Measurements from ENCODE around the gene HOOK2. TPM values are rescaled to one million over a fixed set of nuclear protein-coding genes. Genes with fewer than 3 reads are reported as not detected.
A peak's percentile ranks its signal among the peaks of the same experiment; 100 is the strongest.

Gene HOOK2
- total RNA-seq, 2 donors from 2014 or later = 54.8 to 72.0 TPM

DNA sequence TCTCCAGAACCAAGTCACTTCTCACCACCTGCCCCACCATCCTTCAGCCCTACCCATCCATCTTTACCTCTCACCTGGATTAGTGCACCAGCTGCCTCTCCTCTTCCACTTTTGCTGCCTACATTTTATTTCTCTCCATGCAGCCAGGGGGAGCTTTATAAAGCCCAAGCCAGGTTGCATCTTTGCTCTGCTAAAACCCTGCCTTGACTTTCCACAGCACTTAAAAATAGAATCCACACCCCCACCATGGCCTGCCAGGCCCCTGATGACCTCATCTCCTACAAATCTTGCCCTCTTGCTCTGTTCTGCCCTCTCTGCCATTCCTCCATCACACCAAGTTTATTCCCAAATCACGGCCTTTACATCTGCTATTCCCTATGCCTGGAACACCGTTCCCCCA is 1.8 kb downstream of the HOOK2 start:
- Histone ChIP-seq H3K4me3 (no peak overlapping the region), H3K4me1 (peaks cover 4% of the 10 kb centered on the region), H3K27me3 (no peaks in the 10 kb centered on the region), H3K9ac (ENCODE audit: low read depth in 2 of 2, low read length in 2 of 2) (peak overlapping the region in 1 of 2 donors; percentile 5), H3K27ac (no peak overlapping the region), H3K36me3 (no peaks in the 10 kb centered on the region), H3K9me3 (no peaks in the 10 kb centered on the region)
- TF ChIP-seq, protein P1, sequence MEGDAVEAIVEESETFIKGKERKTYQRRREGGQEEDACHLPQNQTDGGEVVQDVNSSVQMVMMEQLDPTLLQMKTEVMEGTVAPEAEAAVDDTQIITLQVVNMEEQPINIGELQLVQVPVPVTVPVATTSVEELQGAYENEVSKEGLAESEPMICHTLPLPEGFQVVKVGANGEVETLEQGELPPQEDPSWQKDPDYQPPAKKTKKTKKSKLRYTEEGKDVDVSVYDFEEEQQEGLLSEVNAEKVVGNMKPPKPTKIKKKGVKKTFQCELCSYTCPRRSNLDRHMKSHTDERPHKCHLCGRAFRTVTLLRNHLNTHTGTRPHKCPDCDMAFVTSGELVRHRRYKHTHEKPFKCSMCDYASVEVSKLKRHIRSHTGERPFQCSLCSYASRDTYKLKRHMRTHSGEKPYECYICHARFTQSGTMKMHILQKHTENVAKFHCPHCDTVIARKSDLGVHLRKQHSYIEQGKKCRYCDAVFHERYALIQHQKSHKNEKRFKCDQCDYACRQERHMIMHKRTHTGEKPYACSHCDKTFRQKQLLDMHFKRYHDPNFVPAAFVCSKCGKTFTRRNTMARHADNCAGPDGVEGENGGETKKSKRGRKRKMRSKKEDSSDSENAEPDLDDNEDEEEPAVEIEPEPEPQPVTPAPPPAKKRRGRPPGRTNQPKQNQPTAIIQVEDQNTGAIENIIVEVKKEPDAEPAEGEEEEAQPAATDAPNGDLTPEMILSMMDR (IDR thresholded peaks at IDR 0.05) = no peak
- intact Hi-C loops (cut with DNase I) = no loop called here
- DNase-seq = no peak

DNA sequence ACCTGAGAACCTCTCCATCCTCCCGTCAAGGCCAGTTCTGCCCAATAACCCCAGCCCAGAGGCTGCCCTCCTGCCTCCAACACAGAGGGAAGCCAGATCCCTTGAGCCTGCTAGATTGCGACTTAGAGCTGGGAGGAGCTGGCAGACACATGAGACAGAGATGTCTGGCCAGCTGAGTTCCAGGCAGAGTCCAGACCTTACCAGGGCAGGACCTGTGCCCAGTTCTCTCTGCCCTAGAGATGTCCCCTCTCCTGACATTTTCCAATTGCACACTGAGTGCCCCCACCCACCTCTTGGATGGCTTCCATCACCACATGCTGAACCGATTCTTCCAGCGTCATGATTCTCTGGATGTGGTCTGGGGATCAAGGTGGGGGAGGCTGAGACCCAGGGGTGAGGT is 3.0 kb downstream of the HOOK2 start:
- Histone ChIP-seq H3K36me3 (no peaks in the 10 kb centered on the region), H3K9ac (ENCODE audit: low read depth in 2 of 2, low read length in 2 of 2) (no peak overlapping the region), H3K27me3 (no peaks in the 10 kb centered on the region), H3K4me1 (peaks cover 3% of the 10 kb centered on the region), H3K4me3 (no peak overlapping the region), H3K9me3 (no peaks in the 10 kb centered on the region), H3K27ac (no peak overlapping the region)
- intact Hi-C loops (cut with DNase I) = no loop called here
- no peak for DNase-seq
- TF ChIP-seq, protein P1 (IDR thresholded peaks at IDR 0.05) = no peak

DNA sequence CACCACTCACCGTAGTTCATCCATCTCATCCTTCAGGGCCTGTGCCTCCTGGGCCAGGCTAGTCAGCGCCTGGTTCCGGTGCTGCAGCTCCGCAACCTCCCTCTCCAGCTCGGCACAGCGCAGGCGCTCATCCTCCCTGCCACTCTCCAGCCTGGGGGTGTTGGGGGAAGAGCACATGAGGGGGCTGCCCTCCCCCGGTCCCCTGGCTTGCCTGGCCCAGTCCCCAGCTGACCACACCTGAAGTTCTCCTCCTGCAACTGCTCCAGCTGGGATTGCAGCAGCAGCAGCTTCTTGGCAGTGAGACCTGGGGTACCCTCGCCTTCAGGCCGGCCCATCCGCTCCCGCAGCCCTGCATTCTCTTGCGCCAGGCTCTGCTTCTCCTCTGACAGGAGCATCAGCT is 4.4 kb downstream of the HOOK2 start:
- H3K4me3 ChIP-seq = no peak overlapping the region
- H3K27me3 ChIP-seq = no peaks in the 10 kb centered on the region
- H3K4me1 ChIP-seq = no peaks in the 10 kb centered on the region
- TF ChIP-seq, protein P1 (IDR thresholded peaks at IDR 0.05) = no peak
- H3K36me3 ChIP-seq = no peaks in the 10 kb centered on the region
- no peak overlapping the region for H3K27ac ChIP-seq
- intact Hi-C loops (cut with DNase I) = no loop called here
- H3K9me3 ChIP-seq = no peaks in the 10 kb centered on the region
- no peak for DNase-seq
- H3K9ac ChIP-seq (ENCODE audit: low read depth in 2 of 2, low read length in 2 of 2) = peak overlapping the region in 1 of 2 donors; percentile 24

DNA sequence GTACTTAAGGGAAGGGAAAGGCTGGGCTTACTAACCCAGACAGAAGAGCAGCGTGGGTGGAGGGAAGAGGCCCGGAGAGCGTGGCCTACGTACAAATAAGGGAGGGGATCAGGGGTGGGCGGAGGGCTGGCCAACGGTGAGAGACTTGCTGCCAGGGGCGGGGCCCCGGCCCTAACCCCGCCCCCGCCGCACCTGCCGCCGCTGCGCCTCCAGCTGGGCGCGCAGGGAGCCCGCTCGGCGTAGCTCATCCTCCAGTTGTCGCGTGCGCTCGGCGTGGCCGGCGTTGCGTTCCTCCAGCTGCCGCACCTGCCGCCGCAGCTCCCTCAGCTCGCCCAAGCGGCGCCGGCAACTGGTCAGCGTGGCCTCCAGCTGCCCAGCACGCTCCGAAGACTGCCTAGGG is 5.7 kb downstream of the HOOK2 start:
- no peaks in the 10 kb centered on the region for H3K27me3 ChIP-seq
- H3K27ac ChIP-seq = no peak overlapping the region
- no peaks in the 10 kb centered on the region for H3K36me3 ChIP-seq
- TF ChIP-seq, protein P1 (IDR thresholded peaks at IDR 0.05) = no peak
- DNase-seq = peak; percentile 59
- intact Hi-C loops (cut with DNase I) = no loop called here
- no peak overlapping the region for H3K9ac ChIP-seq (ENCODE audit: low read depth in 2 of 2, low read length in 2 of 2)
- no peaks in the 10 kb centered on the region for H3K9me3 ChIP-seq
- no peaks in the 10 kb centered on the region for H3K4me1 ChIP-seq
- H3K4me3 ChIP-seq = no peak overlapping the region

DNA sequence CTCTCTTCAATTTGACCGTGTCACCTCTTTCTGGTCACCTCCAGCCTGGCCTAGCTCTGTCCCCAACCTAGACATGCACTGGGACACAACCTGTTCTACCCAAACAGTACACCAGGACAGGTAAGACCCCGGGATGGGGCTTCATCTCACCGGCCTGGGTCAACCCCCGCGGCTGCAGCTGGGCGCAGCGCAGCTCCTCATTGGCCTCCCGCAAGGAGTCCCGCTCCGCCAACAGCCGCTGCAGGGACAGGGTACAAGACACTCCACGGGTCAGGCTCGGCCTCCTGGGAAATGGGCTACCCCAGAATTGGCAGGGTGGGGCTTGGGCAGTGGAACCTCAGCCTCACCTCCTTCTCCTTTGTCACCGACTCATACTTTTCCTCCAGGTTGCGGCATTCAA is 7.7 kb downstream of the HOOK2 start:
- Histone ChIP-seq H3K27me3 (no peaks in the 10 kb centered on the region), H3K36me3 (no peaks in the 10 kb centered on the region), H3K4me3 (no peak overlapping the region), H3K4me1 (no peaks in the 10 kb centered on the region), H3K9ac (ENCODE audit: low read depth in 2 of 2, low read length in 2 of 2) (no peak overlapping the region), H3K9me3 (no peaks in the 10 kb centered on the region), H3K27ac (no peak overlapping the region)
- no peak for DNase-seq
- intact Hi-C loops (cut with DNase I) = no loop called here
- TF ChIP-seq, protein P1 (IDR thresholded peaks at IDR 0.05) = no peak

DNA sequence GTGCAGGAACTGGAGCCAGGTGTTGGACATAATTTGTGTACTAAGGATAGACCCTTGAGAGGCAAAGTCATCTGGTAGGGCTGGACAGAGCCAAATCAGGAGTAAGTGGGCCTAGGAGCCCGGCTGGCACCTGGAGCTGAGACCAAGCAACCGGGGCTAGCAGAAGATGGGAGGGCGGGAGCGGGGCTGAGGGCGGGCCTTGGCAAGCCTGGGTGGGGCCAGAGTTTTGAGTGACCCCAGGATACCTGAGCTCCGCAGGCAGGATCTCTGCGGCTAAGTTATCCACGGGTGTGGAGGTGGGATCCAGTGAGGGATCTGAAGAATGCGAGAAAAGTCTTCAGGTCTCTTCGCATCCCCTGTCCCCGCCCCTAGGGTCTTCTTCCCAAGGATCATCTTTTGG is 8.2 kb downstream of the HOOK2 start:
- no peak overlapping the region for H3K4me3 ChIP-seq
- H3K9ac ChIP-seq (ENCODE audit: low read depth in 2 of 2, low read length in 2 of 2) = no peak overlapping the region
- no peak for DNase-seq
- no peaks in the 10 kb centered on the region for H3K4me1 ChIP-seq
- H3K27me3 ChIP-seq = no peaks in the 10 kb centered on the region
- TF ChIP-seq, protein P1 (IDR thresholded peaks at IDR 0.05) = no peak
- H3K27ac ChIP-seq = no peak overlapping the region
- no peaks in the 10 kb centered on the region for H3K9me3 ChIP-seq
- no peaks in the 10 kb centered on the region for H3K36me3 ChIP-seq
- intact Hi-C loops (cut with DNase I) = no loop called here
